GM11168 (cell line): ENCODE results near the gene PLXDC2.

Source experiments
- in situ Hi-C: fragments of 300-500 bp; cut with MboI; formaldehyde crosslinking; loops from one replicate; pipeline ENCODE4 v1.12.0; 2022; ENCODE audit warnings: low sequenced_read_pairs; ENCODE audit not compliant: unreplicated experiment

The PLXDC2 gene

GRCh38 chr10:19816411-19817230, at the start of gene PLXDC2:
Gene PLXDC2, plus strand, starts transcription at chr10:19816432.
- in situ Hi-C loops: no loop called here

GRCh38 chr10:19767876-19768275, 48.4 kb upstream of the PLXDC2 start:
- in situ Hi-C loops: no loop called here

GRCh38 chr10:19769826-19770225, 46.4 kb upstream of the PLXDC2 start:
- in situ Hi-C loops: loop anchor here (10.0 kb wide), 1 partner anchor 355 kb away; no protein-coding TSS in a partner anchor

GRCh38 chr10:19772972-19773371, 43.3 kb upstream of the PLXDC2 start:
- in situ Hi-C loops: loop anchor here (10.0 kb wide), 1 partner anchor 358 kb away; no protein-coding TSS in a partner anchor

GRCh38 chr10:19775296-19775695, 40.9 kb upstream of the PLXDC2 start:
- in situ Hi-C loops: loop anchor here (10.0 to 25.0 kb wide), 2 partner anchors 360 to 1088 kb away; no protein-coding TSS in a partner anchor

GRCh38 chr10:19777806-19778205, 38.4 kb upstream of the PLXDC2 start:
- in situ Hi-C loops: loop anchor here (10.0 to 25.0 kb wide), 2 partner anchors 363 to 1091 kb away; no protein-coding TSS in a partner anchor

- in situ Hi-C loops: loop anchor here (10.0 to 25.0 kb wide), 2 partner anchors 364 to 1092 kb away; no protein-coding TSS in a partner anchor
These were observed 37.2 kb upstream of the PLXDC2 start for GRCh38 chr10:19778996-19779395.

GRCh38 chr10:19782430-19783089, 33.7 kb upstream of the PLXDC2 start:
- in situ Hi-C loops: loop anchor here (25.0 kb wide), 1 partner anchor 1095 kb away; no protein-coding TSS in a partner anchor

GRCh38 chr10:19783721-19784120, 32.5 kb upstream of the PLXDC2 start:
- in situ Hi-C loops: loop anchor here (25.0 kb wide), 1 partner anchor 1096 kb away; no protein-coding TSS in a partner anchor

- in situ Hi-C loops: loop anchor here (25.0 kb wide), 1 partner anchor 1098 kb away; no protein-coding TSS in a partner anchor
These were observed 30.9 kb upstream of the PLXDC2 start for GRCh38 chr10:19785366-19785765.

- in situ Hi-C loops: loop anchor here (25.0 kb wide), 1 partner anchor 1101 kb away; no protein-coding TSS in a partner anchor
These were observed 28.1 kb upstream of the PLXDC2 start for GRCh38 chr10:19788075-19788686.

- in situ Hi-C loops: loop anchor here (25.0 kb wide), 1 partner anchor 1102 kb away; no protein-coding TSS in a partner anchor
These were observed 27.3 kb upstream of the PLXDC2 start for GRCh38 chr10:19788902-19789301.

GRCh38 chr10:19789607-19790006, 26.6 kb upstream of the PLXDC2 start:
- in situ Hi-C loops: loop anchor here (25.0 kb wide), 1 partner anchor 1102 kb away; no protein-coding TSS in a partner anchor

- in situ Hi-C loops: loop anchor here (25.0 kb wide), 1 partner anchor 1104 kb away; no protein-coding TSS in a partner anchor
These were observed 25.2 kb upstream of the PLXDC2 start for GRCh38 chr10:19791032-19791431.

GRCh38 chr10:19795684-19796083, 20.5 kb upstream of the PLXDC2 start:
- in situ Hi-C loops: loop anchor here (25.0 kb wide), 1 partner anchor 1108 kb away; no protein-coding TSS in a partner anchor

- in situ Hi-C loops: no loop called here
These were observed 16.1 kb upstream of the PLXDC2 start for GRCh38 chr10:19800161-19800560.

GRCh38 chr10:19801369-19801768, 14.9 kb upstream of the PLXDC2 start:
- in situ Hi-C loops: no loop called here

- in situ Hi-C loops: no loop called here
These were observed 12.6 kb upstream of the PLXDC2 start for GRCh38 chr10:19803676-19804075.

- in situ Hi-C loops: no loop called here
These were observed 6.8 kb upstream of the PLXDC2 start for GRCh38 chr10:19809481-19809880.

GRCh38 chr10:19811540-19811939, 4.7 kb upstream of the PLXDC2 start:
- in situ Hi-C loops: no loop called here
